HG02938 (cell line): ENCODE results near the gene ZBTB7A.
"Not testable (repeated sequence)": the region's sequence is repeated elsewhere in the genome, so short reads cannot be mapped to it uniquely, and the experiment has no call there.

ENCODE experiments used
- ATAC-seq: cut with Tn5 transposase; IDR thresholded peaks from one replicate; pipeline ENCODE4 v1.9.1; 2021; ENCODE audit warnings: mild to moderate bottlenecking, moderate library complexity; ENCODE audit not compliant: unreplicated experiment

ZBTB7A gene

GRCh38 chr19:3998667-3999412 is 67.9 kb downstream of the ZBTB7A start:
- not testable (repeated sequence) for ATAC-seq

- no peak for ATAC-seq
Observed at GRCh38 chr19:3995607-3996006, 71.1 kb downstream of the ZBTB7A start.
